Fibroblast of lung (primary cell): ENCODE measurements around the gene C13orf42. TPM values are rescaled to one million over a fixed set of nuclear protein-coding genes. Genes with fewer than 3 reads are reported as not detected.

ENCODE experiments used
- DNase-seq, 2 donors: peaks; one replicate each; pipeline versions ENCODE4 v3.0.0 to v3.0.0-alpha.2; 2010; ENCODE audit warnings: low read depth in 2 of 2
- H2AFZ ChIP-seq: 2 replicates; pipeline ENCODE4 v1.5.1; 2012; ENCODE audit warnings: low read length, control low read depth, inconsistent platforms
- H3K27ac ChIP-seq: 2 replicates; pipeline ENCODE4 v1.5.1; 2011; ENCODE audit warnings: low read length, control low read depth; ENCODE audit not compliant: insufficient read depth
- H3K27me3 ChIP-seq: 2 replicates; pipeline ENCODE4 v1.5.1; 2011; ENCODE audit warnings: mild to moderate bottlenecking, low read length; ENCODE audit not compliant: control insufficient read depth, insufficient read depth
- H3K36me3 ChIP-seq: 2 replicates; pipeline ENCODE4 v1.5.1; 2011; ENCODE audit warnings: low read length; ENCODE audit not compliant: control insufficient read depth, insufficient read depth
- H3K4me1 ChIP-seq: 2 replicates; pipeline ENCODE4 v1.5.1; 2011; ENCODE audit warnings: low read length; ENCODE audit not compliant: control insufficient read depth, insufficient read depth; ENCODE audit errors: extremely low read depth
- H3K4me2 ChIP-seq: 2 replicates; pipeline ENCODE4 v1.5.1; 2011; ENCODE audit warnings: low read length, control low read depth; ENCODE audit not compliant: insufficient read depth; ENCODE audit errors: extremely low read depth
- H3K4me3 ChIP-seq, 4 experiments: fragments of 200-600 bp in 1 of 4; sonication (generic) in 1 of 4; replicated peaks in 1 of 4; 2 replicates each; pipeline ENCODE4 v1.5.1; 2011 to 2016; ENCODE audit warnings: low read length in 4 of 4, low read depth in 3 of 4, mild to moderate bottlenecking in 3 of 4, control low read depth in 2 of 4, inconsistent platforms in 1 of 4, mixed read lengths in 1 of 4; ENCODE audit not compliant: insufficient read depth in 1 of 4; ENCODE audit errors: control extremely low read depth in 1 of 4
- H3K79me2 ChIP-seq: 2 replicates; pipeline ENCODE4 v1.5.1; 2012; ENCODE audit warnings: mild to moderate bottlenecking, low read length, inconsistent platforms; ENCODE audit not compliant: control insufficient read depth, insufficient read depth
- H3K9ac ChIP-seq: 2 replicates; pipeline ENCODE4 v1.5.1; 2011; ENCODE audit warnings: mild to moderate bottlenecking, low read length, control low read depth; ENCODE audit not compliant: insufficient read depth
- H3K9me3 ChIP-seq: 2 replicates; pipeline ENCODE4 v1.5.1; 2012; ENCODE audit warnings: low read depth, low read length; ENCODE audit not compliant: control insufficient read depth, insufficient read depth
- H4K20me1 ChIP-seq: 2 replicates; pipeline ENCODE4 v1.5.1; 2011; ENCODE audit warnings: low read length; ENCODE audit not compliant: control insufficient read depth, insufficient read depth; ENCODE audit errors: extremely low read depth
- EZH2 ChIP-seq: IDR thresholded peaks from 2 replicates; pipeline ENCODE4 v1.5.1; 2012; ENCODE audit warnings: low read length, control low read depth, mild to moderate bottlenecking; ENCODE audit errors: missing control alignments
- polyA plus RNA-seq, 2 donors: library from polyadenylated mRNA; depleted of rRNA in 1 of 2; stranded (reverse) in 1 of 2; unstranded in 1 of 2; fragments of >200 nt; gene quantifications; 2 replicates each; pipeline ENCODE4 v1.2.1, GENCODE V29; 2011 to 2012; ENCODE audit warnings: missing spikeins in 1 of 2
- total RNA-seq: library from RNA; depleted of rRNA; stranded (reverse); fragments of >200 nt; gene quantifications from 2 replicates; pipeline ENCODE4 v1.2.1, GENCODE V29; 2014
- TF ChIP-seq, protein P1 (sequence below), 2 donors: IDR thresholded peaks in 1 of 2; conservative IDR thresholded peaks in 1 of 2; 1 replicate in 1 of 2; 2 replicates in 1 of 2; pipeline ENCODE4 v1.5.1; 2011 to 2012; ENCODE audit warnings: low read length in 2 of 2, control low read depth in 1 of 2, inconsistent platforms in 1 of 2, low read depth in 1 of 2, mild to moderate bottlenecking in 1 of 2

Gene C13orf42
- total and polyA plus RNA-seq, 2 donors (not counting 1 experiment from before 2014, with no cell fraction given), result not detected

DNA sequence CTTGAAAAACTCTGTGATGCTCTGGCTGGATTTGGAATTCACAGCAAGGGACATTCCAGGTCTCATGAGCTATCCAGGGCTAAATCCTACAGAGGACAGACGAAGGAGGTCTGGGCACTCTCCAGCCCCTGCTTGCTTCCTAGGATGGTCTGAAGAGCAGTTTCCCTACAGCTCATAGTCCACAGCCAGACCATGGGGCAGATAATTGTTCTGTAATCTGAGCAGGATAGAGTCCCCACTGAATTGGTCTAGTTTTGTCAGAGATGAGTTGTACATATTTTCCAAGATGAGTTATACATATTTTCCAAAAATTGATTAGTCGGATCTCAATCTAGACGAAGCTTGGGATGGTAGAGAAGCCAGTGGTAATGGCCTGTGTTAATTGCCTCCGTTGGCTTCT is 75.6 kb downstream of the C13orf42 start:
- Histone ChIP-seq H3K4me3 (no peak overlapping the region), H3K79me2 (no peaks in the 10 kb centered on the region), H2AFZ (no peak overlapping the region), H4K20me1 (no peaks in the 10 kb centered on the region), H3K27ac (no peak overlapping the region), H3K9me3 (no peaks in the 10 kb centered on the region), H3K36me3 (no peaks in the 10 kb centered on the region), H3K4me1 (no peaks in the 10 kb centered on the region), H3K27me3 (no peaks in the 10 kb centered on the region), H3K4me2 (no peak overlapping the region), H3K9ac (no peak overlapping the region)
- no peak for DNase-seq
- TF ChIP-seq, protein P1, sequence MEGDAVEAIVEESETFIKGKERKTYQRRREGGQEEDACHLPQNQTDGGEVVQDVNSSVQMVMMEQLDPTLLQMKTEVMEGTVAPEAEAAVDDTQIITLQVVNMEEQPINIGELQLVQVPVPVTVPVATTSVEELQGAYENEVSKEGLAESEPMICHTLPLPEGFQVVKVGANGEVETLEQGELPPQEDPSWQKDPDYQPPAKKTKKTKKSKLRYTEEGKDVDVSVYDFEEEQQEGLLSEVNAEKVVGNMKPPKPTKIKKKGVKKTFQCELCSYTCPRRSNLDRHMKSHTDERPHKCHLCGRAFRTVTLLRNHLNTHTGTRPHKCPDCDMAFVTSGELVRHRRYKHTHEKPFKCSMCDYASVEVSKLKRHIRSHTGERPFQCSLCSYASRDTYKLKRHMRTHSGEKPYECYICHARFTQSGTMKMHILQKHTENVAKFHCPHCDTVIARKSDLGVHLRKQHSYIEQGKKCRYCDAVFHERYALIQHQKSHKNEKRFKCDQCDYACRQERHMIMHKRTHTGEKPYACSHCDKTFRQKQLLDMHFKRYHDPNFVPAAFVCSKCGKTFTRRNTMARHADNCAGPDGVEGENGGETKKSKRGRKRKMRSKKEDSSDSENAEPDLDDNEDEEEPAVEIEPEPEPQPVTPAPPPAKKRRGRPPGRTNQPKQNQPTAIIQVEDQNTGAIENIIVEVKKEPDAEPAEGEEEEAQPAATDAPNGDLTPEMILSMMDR (conservative IDR thresholded peaks at IDR 0.05 in 1 of 2, IDR thresholded peaks at IDR 0.05 in 1 of 2; ENCODE audit: low read depth in 1 of 2, low read length in 2 of 2), result no peak
- TF ChIP-seq EZH2, result no peak

DNA sequence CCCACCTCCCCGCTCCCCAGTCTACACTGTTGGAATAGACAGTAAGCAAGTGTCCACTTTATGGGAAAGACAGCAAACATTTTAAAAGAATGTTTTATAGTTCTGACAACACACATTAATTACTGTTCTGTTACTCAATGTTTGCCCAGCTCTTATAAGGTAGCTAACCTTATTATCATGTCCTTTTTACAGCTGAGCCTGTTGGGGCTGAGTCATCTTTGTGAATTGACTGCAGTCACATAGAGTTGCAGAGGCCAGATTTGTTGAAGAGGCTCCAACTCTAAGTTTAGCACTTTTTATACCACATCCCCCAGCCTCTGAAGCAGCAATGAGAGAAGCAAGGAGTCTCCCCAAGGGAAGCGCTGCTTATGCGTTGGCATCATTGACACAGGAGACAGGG is 76.2 kb downstream of the C13orf42 start:
- Histone ChIP-seq H3K79me2 (no peaks in the 10 kb centered on the region), H3K4me1 (no peaks in the 10 kb centered on the region), H3K36me3 (no peaks in the 10 kb centered on the region), H3K27me3 (no peaks in the 10 kb centered on the region), H3K4me3 (no peak overlapping the region), H4K20me1 (no peaks in the 10 kb centered on the region), H3K4me2 (no peak overlapping the region), H3K9ac (no peak overlapping the region), H2AFZ (no peak overlapping the region), H3K9me3 (no peaks in the 10 kb centered on the region), H3K27ac (no peak overlapping the region)
- no peak for DNase-seq
- TF ChIP-seq EZH2, result no peak
- TF ChIP-seq, protein P1 (conservative IDR thresholded peaks at IDR 0.05 in 1 of 2, IDR thresholded peaks at IDR 0.05 in 1 of 2; ENCODE audit: low read depth in 1 of 2, low read length in 2 of 2), result no peak

DNA sequence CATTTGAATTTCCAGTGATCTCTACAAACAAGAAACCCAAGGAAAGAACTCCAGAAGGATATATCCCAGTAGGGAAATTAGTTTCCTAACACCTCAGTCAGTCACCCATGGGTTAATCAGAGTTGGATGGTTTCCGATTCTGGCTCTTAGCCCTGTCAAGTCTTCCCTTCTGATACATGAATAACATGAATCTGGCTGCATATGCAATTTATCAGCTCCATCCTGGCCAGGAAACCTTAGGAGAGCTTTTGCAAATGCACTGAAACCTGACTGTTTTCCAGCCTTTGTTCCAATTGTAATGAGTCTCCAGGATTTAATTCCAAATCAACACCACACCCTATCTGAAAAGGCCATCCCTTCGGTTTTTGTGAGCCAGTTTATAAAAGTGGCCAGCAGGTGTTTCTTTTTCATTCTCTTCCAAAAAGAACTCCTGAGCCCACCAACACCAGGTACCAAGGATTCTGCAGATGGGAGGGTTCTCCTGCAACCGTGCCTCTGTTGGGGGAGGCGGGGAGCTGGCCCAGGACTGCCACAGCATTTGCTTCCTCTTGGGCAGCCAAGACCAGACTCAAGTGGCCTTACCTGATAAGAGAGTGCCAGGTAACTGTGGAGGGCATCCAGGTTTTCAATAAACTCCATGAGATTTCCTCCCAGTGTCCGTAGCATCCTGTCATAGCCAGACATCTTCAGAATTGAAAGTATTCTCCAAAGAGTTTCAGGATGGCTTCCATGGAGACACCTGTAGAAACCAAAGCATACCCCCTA is 77.5 kb downstream of the C13orf42 start:
- TF ChIP-seq EZH2, result no peak
- TF ChIP-seq, protein P1 (conservative IDR thresholded peaks at IDR 0.05 in 1 of 2, IDR thresholded peaks at IDR 0.05 in 1 of 2; ENCODE audit: low read depth in 1 of 2, low read length in 2 of 2), result no peak
- Histone ChIP-seq H3K27me3 (no peaks in the 10 kb centered on the region), H3K27ac (no peak overlapping the region), H3K4me2 (no peak overlapping the region), H3K9ac (no peak overlapping the region), H3K36me3 (no peaks in the 10 kb centered on the region), H4K20me1 (no peaks in the 10 kb centered on the region), H3K4me1 (no peaks in the 10 kb centered on the region), H3K9me3 (no peaks in the 10 kb centered on the region), H3K4me3 (no peak overlapping the region), H3K79me2 (no peaks in the 10 kb centered on the region), H2AFZ (no peak overlapping the region)
- DNase-seq, result no peak
